GM23338 (cell line): ENCODE results near the gene TEX44.

Source experiments
- EZH2 ChIP-seq: fragments of 200-600 bp; sonication (generic); IDR thresholded peaks from one replicate; pipeline ENCODE4 v1.8.0; 2017; ENCODE audit warnings: antibody characterized with exemption, mild to moderate bottlenecking, low read depth; ENCODE audit not compliant: unreplicated experiment
- EZH2phosphoT487 ChIP-seq: fragments of 200-600 bp; sonication (generic); IDR thresholded peaks from one replicate; pipeline ENCODE4 v1.8.1; 2018; ENCODE audit warnings: antibody characterized with exemption; ENCODE audit not compliant: unreplicated experiment
- NANOG ChIP-seq: IDR thresholded peaks from 2 replicates; pipeline ENCODE4 v1.6.1; 2016; ENCODE audit warnings: antibody characterized with exemption, borderline replicate concordance
- POLR2AphosphoS5 ChIP-seq: IDR thresholded peaks from 2 replicates; pipeline ENCODE4 v1.6.1; 2016; ENCODE audit warnings: antibody characterized with exemption, low read depth
- REST ChIP-seq: IDR thresholded peaks from one replicate; pipeline ENCODE4 v1.6.1; 2018; ENCODE audit warnings: antibody characterized with exemption; ENCODE audit not compliant: unreplicated experiment
- ZNF114 ChIP-seq: fragments of 250-450 bp; sonication (Bioruptor Pico); IDR thresholded peaks from 2 replicates; pipeline ENCODE4 v1.5.0; 2020; ENCODE audit warnings: mild to moderate bottlenecking, moderate library complexity
- TF ChIP-seq, protein P1 (sequence below), 2 experiments: fragments of 200-600 bp in 1 of 2; sonication (generic) in 1 of 2; conservative IDR thresholded peaks; 2 replicates each; pipeline versions ENCODE4 v1.5.1 to v1.6.1; 2016 to 2017; ENCODE audit warnings: antibody characterized with exemption in 2 of 2, low read depth in 2 of 2, mild to moderate bottlenecking in 2 of 2, moderate library complexity in 1 of 2

- TF ChIP-seq NANOG (no peak), POLR2AphosphoS5 (no peak), EZH2 (no peak), REST (no peak), ZNF114 (no peak), EZH2phosphoT487 (no peak)
- TF ChIP-seq, protein P1, sequence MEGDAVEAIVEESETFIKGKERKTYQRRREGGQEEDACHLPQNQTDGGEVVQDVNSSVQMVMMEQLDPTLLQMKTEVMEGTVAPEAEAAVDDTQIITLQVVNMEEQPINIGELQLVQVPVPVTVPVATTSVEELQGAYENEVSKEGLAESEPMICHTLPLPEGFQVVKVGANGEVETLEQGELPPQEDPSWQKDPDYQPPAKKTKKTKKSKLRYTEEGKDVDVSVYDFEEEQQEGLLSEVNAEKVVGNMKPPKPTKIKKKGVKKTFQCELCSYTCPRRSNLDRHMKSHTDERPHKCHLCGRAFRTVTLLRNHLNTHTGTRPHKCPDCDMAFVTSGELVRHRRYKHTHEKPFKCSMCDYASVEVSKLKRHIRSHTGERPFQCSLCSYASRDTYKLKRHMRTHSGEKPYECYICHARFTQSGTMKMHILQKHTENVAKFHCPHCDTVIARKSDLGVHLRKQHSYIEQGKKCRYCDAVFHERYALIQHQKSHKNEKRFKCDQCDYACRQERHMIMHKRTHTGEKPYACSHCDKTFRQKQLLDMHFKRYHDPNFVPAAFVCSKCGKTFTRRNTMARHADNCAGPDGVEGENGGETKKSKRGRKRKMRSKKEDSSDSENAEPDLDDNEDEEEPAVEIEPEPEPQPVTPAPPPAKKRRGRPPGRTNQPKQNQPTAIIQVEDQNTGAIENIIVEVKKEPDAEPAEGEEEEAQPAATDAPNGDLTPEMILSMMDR (conservative IDR thresholded peaks at IDR 0.05; ENCODE audit: low read depth in 2 of 2), result peak; percentile 74 to 88
Measured at GRCh38 chr2:231557571-231558217, 35.0 kb upstream of the TEX44 start.
